Measurements from ENCODE around the gene PDE8A.

DNA sequence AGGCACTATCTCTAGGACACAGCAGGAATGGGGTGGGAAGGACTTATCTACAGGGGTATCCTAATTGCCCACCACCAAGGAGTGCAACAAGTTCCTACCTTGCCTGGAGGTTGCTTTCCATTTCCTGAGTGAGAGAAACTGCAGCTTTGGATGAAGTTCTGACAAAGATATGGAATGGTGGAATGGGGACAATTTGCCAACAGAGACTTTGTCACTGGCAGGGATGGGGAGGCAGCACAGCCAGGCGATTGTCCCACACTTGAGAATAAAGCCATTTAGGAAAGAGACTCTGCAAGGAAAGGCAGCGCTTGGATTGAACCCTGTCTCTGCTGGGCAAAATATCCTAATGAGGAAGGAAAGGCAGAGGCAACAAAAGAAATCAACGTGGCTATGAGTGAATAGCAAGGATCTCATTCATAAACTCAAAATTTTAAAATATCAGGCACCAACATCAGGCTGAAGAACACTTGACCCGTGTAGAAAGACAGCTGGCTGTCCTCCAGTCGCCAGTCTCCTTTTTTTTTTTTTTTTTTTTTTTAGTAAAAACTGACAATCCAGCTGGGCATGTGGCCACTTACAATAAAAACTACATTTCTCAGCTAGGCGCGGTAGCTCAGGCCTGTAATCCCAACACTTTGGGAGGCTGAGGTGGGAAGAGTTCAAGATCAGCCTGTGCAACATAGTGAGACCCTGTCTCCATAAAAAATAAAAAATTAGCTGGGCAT, 31.6 kb upstream of the PDE8A start:
- TF ChIP-seq CTCF (IDR thresholded peaks at IDR 0.05; ENCODE audit: extremely low read depth in 1 of 2, insufficient read depth in 1 of 2, low read depth in 1 of 2, low read length in 2 of 2) (no peak), POLR2A (IDR thresholded peaks at IDR 0.05; ENCODE audit: low read depth, low read length) (no peak), EZH2 (IDR thresholded peaks at IDR 0.05; ENCODE audit: borderline replicate concordance, low read depth, low read length, severe bottlenecking) (no peak), GATA2 (IDR thresholded peaks at IDR 0.05; ENCODE audit: insufficient read depth, insufficient read length, low read depth, low read length) (no peak), POLR2AphosphoS5 (IDR thresholded peaks at IDR 0.05; ENCODE audit: insufficient read depth, low read depth, low read length) (no peak)
- TF ChIP-seq, protein P1, sequence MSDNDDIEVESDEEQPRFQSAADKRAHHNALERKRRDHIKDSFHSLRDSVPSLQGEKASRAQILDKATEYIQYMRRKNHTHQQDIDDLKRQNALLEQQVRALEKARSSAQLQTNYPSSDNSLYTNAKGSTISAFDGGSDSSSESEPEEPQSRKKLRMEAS (IDR thresholded peaks at IDR 0.05; ENCODE audit: insufficient read depth, insufficient read length): no peak
